K562 (cell line): ENCODE data around the gene PCDH1. TPM values are rescaled to one million over a fixed set of nuclear protein-coding genes. Genes with fewer than 3 reads are reported as not detected.

Source experiments
- ATAC-seq: fragments of 200-7000 bp; cut with Tn5 transposase; 3 replicates; pipeline ENCODE4 v1.9.1; 2020; ENCODE audit warnings: moderate library complexity
- BruUV-seq: library from RNA; stranded (reverse); fragments of 400-500 nt; replicated peaks from 2 replicates; lab custom pipeline; 2021; lab: Mats Ljungman, UMichigan
- CTCF ChIA-PET: fragments of 300-600 bp; formaldehyde crosslinking; extraction: SDS; loops from one replicate; lab custom pipeline; 2021; ENCODE audit warnings: low intra/inter-chr PET ratio; lab: Yijun Ruan, JAX
- POLR2A ChIA-PET: fragments of 300-600, 350-650 bp; sonication (Branson Sonifier 250); formaldehyde crosslinking; extraction: SDS; loops from one replicate; lab custom pipeline; 2021; ENCODE audit warnings: antibody characterized with exemption, inconsistent platforms; lab: Yijun Ruan, JAX
- DNase-seq, 4 experiments: peaks; one replicate each; pipeline versions ENCODE4 v3.0.0 to v3.0.0-alpha.2; 2011 to 2018; ENCODE audit warnings: low spot score in 3 of 4, mixed read lengths in 3 of 4; ENCODE audit errors: extremely low read depth in 1 of 4
- FAIRE-seq: peaks from 2 replicates; lab custom pipeline; 2011; peaks lifted over from hg19 to GRCh38; lab: Jason Lieb, UNC
- H2AFZ ChIP-seq: 2 replicates; pipeline ENCODE4 v1.6.0; 2011; ENCODE audit warnings: low read depth, low read length, control low read depth, inconsistent platforms
- H3K27ac ChIP-seq: fragments of 200-600 bp; 3 replicates; pipeline ENCODE4 v1.8.0; 2011; ENCODE audit warnings: low read depth, mild to moderate bottlenecking, control low read depth, inconsistent platforms, low read length, moderate library complexity, mixed read lengths; ENCODE audit errors: extremely low read depth
- H3K27me3 ChIP-seq, 2 experiments: fragments of 300-600 bp in 1 of 2; 2 replicates in 1 of 2; 3 replicates in 1 of 2; pipeline versions ENCODE4 v1.6.0 to v1.8.0; 2011; ENCODE audit warnings: inconsistent platforms in 2 of 2, low read length in 2 of 2, mild to moderate bottlenecking in 1 of 2, mixed read lengths in 1 of 2, moderate library complexity in 1 of 2; ENCODE audit not compliant: control insufficient read depth in 2 of 2, insufficient read depth in 2 of 2
- H3K36me3 ChIP-seq: fragments of 300-600 bp; 3 replicates; pipeline ENCODE4 v1.8.0; 2011; ENCODE audit warnings: mild to moderate bottlenecking, low read length, inconsistent platforms; ENCODE audit not compliant: control insufficient read depth, insufficient read depth
- H3K4me1 ChIP-seq, 2 experiments: fragments of 200-600 bp in 1 of 2; replicated peaks in 1 of 2; 2 replicates in 1 of 2; 3 replicates in 1 of 2; pipeline versions ENCODE4 v1.5.1 to v1.8.0; 2011; ENCODE audit warnings: inconsistent platforms in 2 of 2, low read length in 2 of 2, mild to moderate bottlenecking in 1 of 2, mixed read lengths in 1 of 2, moderate library complexity in 1 of 2; ENCODE audit not compliant: control insufficient read depth in 2 of 2, insufficient read depth in 2 of 2
- H3K4me2 ChIP-seq: 2 replicates; pipeline ENCODE4 v1.6.1; 2011; ENCODE audit warnings: low read length, control low read depth, inconsistent platforms, mixed read lengths; ENCODE audit not compliant: insufficient read depth
- H3K4me3 ChIP-seq: fragments of 200-600 bp; sonication (generic), shearing (Covaris generic); 2 replicates; pipeline ENCODE4 v1.5.1; 2016; ENCODE audit warnings: control low read depth, inconsistent platforms
- H3K79me2 ChIP-seq: fragments of 200-600 bp; 3 replicates; pipeline ENCODE4 v1.8.0; 2011; ENCODE audit warnings: low read length, inconsistent platforms; ENCODE audit not compliant: control insufficient read depth, insufficient read depth
- H3K9ac ChIP-seq, 2 experiments: 2 replicates each; pipeline versions ENCODE4 v1.6.0 to v1.6.1; 2011; ENCODE audit warnings: low read depth in 2 of 2, low read length in 2 of 2, control low read depth in 1 of 2, inconsistent platforms in 1 of 2, mild to moderate bottlenecking in 1 of 2, mixed read lengths in 1 of 2; ENCODE audit not compliant: insufficient read depth in 1 of 2
- H3K9me1 ChIP-seq: one replicate; pipeline ENCODE4 v1.6.0; 2011; ENCODE audit warnings: inconsistent platforms, mild to moderate bottlenecking, low read length, moderate library complexity; ENCODE audit not compliant: control insufficient read depth, insufficient read depth
- H3K9me3 ChIP-seq: replicated peaks from 2 replicates; pipeline ENCODE4 v1.5.1; 2011; ENCODE audit warnings: low read depth, low read length, inconsistent platforms; ENCODE audit not compliant: control insufficient read depth, insufficient read depth
- H4K20me1 ChIP-seq: replicated peaks from 2 replicates; pipeline ENCODE4 v1.6.1; 2011; ENCODE audit warnings: low read length, inconsistent platforms, mixed read lengths; ENCODE audit not compliant: control insufficient read depth, insufficient read depth
- FOSL1 ChIP-seq: fragments of 200-800 bp; sonication (Bioruptor generic); conservative IDR thresholded peaks from 2 replicates; pipeline ENCODE4 v1.6.1; 2016; ENCODE audit warnings: missing genetic modification characterization, missing compliant biosample characterization
- HNRNPL ChIP-seq: fragments of 200-400 bp; formaldehyde crosslinking; IDR thresholded peaks from 2 replicates; pipeline ENCODE4 v1.6.1; 2017; ENCODE audit warnings: low read depth, mild to moderate bottlenecking, low read length
- HSF4 ChIP-seq: fragments of 250-450 bp; sonication (Bioruptor Pico); IDR thresholded peaks from 2 replicates; pipeline ENCODE4 v2.1.2; 2022; ENCODE audit warnings: mild to moderate bottlenecking, moderate library complexity, borderline replicate concordance
- NBN ChIP-seq: fragments of 450-650 bp; IDR thresholded peaks from 2 replicates; pipeline ENCODE4 v1.6.1; 2016; ENCODE audit warnings: low read depth, mild to moderate bottlenecking
- NR3C1 ChIP-seq: sonication (generic); formaldehyde crosslinking; IDR thresholded peaks from 2 replicates; pipeline ENCODE4 v1.8.1; 2022; ENCODE audit warnings: missing genetic modification reagents
- SREBF2 ChIP-seq: sonication (generic); formaldehyde crosslinking; IDR thresholded peaks from 2 replicates; pipeline ENCODE4 v1.4.0; 2020; ENCODE audit warnings: mild to moderate bottlenecking, missing genetic modification reagents
- ZFX ChIP-seq: sonication (generic); formaldehyde crosslinking; IDR thresholded peaks from 2 replicates; pipeline ENCODE4 v1.8.0; 2022; ENCODE audit warnings: mild to moderate bottlenecking, missing genetic modification reagents, moderate library complexity
- ZNF316 ChIP-seq: fragments of 450-650 bp; IDR thresholded peaks from 2 replicates; pipeline ENCODE4 v1.6.1; 2016
- ZNF740 ChIP-seq, 3 experiments: fragments of 200-800 bp in 1 of 3; sonication (Bioruptor generic) in 1 of 3; sonication (generic) in 1 of 3; formaldehyde crosslinking in 1 of 3; IDR thresholded peaks; 2 replicates each; pipeline versions ENCODE4 v1.6.1 to v1.8.0; 2016 to 2022; ENCODE audit warnings: mild to moderate bottlenecking in 2 of 3, missing compliant biosample characterization in 2 of 3, missing genetic modification characterization in 2 of 3, missing genetic modification reagents in 1 of 3
- WGBS: fragments of 100-300 bp; shearing (Covaris generic); methylation state at CpG from one replicate; pipeline ENCODE4 v1.1.6; 2016; ENCODE audit warnings: low coverage, mixed read lengths; ENCODE audit not compliant: insufficient coverage; ENCODE audit errors: missing lambda C conversion rate; 5-methylcytosine and 5-hydroxymethylcytosine counted together
- in situ Hi-C: fragments of 300-500 bp; cut with MboI; formaldehyde crosslinking; loops from 4 replicates; pipeline ENCODE4 v1.15.0; 2018; ENCODE audit warnings: inconsistent platforms, mixed read lengths
- intact Hi-C: fragments of 100-400 bp; cut with micrococcal nuclease; formaldehyde crosslinking; loops from 2 replicates; pipeline ENCODE4 v1.14.2; 2022
- polyA plus RNA-seq, 8 experiments: library from polyadenylated mRNA; depleted of rRNA in 4 of 8; stranded (reverse) in 5 of 8; unstranded in 3 of 8; fragments of >200 nt; fragmentation: Nextera tagmentation in 2 of 8; fragmentation: Illumina TruSeq in 1 of 8; extraction: Ambion mirVana in 2 of 8; extraction: Trizol in 1 of 8; gene quantifications; 2 replicates each; pipeline versions ENCODE4 v1.2.1 to v1.2.3, GENCODE V29; 2011 to 2014; ENCODE audit warnings: inconsistent platforms in 1 of 8, missing spikeins in 1 of 8
- total RNA-seq, 7 experiments: library from RNA; depleted of rRNA in 6 of 7; stranded (reverse); fragments of >200 nt in 6 of 7; fragmentation: Illumina TruSeq in 2 of 7; extraction: Trizol in 2 of 7; gene quantifications; 2 replicates each; pipeline versions ENCODE4 v1.2.1 to v1.2.3, GENCODE V29; 2011 to 2021; ENCODE audit warnings: low replicate concordance in 1 of 7
- TF ChIP-seq, protein P1 (sequence below): fragments of 250-450 bp; sonication (Bioruptor Pico); IDR thresholded peaks from 2 replicates; pipeline ENCODE4 v1.4.0; 2020; ENCODE audit warnings: mild to moderate bottlenecking, moderate library complexity, borderline replicate concordance
- TF ChIP-seq, protein P2 (sequence below): fragments of 250-450 bp; sonication (Bioruptor Pico); IDR thresholded peaks from 2 replicates; pipeline ENCODE4 v1.5.0; 2020; ENCODE audit warnings: mild to moderate bottlenecking

The PCDH1 gene
- total and polyA plus RNA-seq, 9 of the 15 experiments (the other 6 are each of a cell fraction or from before 2014, with no cell fraction given) = 0.11 to 3.6 (median 1.9) TPM; not detected in 1

DNA sequence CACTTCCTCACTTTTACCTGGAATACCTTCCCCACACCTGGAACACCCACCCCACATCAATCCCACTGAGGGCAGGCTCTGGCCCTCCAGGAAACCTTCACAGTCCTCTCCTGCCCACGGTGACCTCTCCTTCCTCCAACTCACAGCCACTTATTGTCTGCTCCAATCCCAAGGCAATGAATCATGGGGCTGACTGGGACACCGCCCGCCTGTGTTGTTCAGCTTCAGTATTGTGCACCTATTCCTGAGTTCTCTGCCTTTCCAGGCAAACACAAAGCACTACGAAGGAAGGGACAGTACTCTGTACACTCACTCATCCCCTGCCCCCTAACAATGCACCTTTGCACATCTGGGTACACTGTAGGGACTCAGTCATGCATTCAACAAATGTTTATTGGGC lies 7.3 kb downstream of the PCDH1 start:
- H3K27me3 ChIP-seq = peaks cover 30 to 71% of the 10 kb centered on the region in 2 experiments
- intact Hi-C loops = no loop called here
- ChIA-PET POLR2A (no interaction called here), CTCF (no interaction called here)
- no peak overlapping the region for H2AFZ ChIP-seq
- FAIRE-seq = no peak
- BruUV-seq = no TSS peak
- H3K4me3 ChIP-seq = no peak overlapping the region
- no peak overlapping the region for H3K27ac ChIP-seq
- H3K79me2 ChIP-seq = no peaks in the 10 kb centered on the region
- whole genome bisulfite sequencing = 3% methylated on average over 4 of the region's 4 CpGs
- no peaks in the 10 kb centered on the region for H3K9me3 ChIP-seq
- peaks cover 32% of the 10 kb centered on the region for H4K20me1 ChIP-seq
- no peak for DNase-seq
- H3K9me1 ChIP-seq = no peaks in the 10 kb centered on the region
- no peak overlapping the region for H3K9ac ChIP-seq
- peaks cover 6 to 15% of the 10 kb centered on the region in 2 experiments; a peak in 4 of 5 replicates for H3K4me1 ChIP-seq
- no peak for ATAC-seq
- TF ChIP-seq HNRNPL = no peak
- H3K4me2 ChIP-seq = no peak overlapping the region
- in situ Hi-C loops = no loop called here
- no peaks in the 10 kb centered on the region for H3K36me3 ChIP-seq

- Histone ChIP-seq H3K36me3 (no peaks in the 10 kb centered on the region), H3K27ac (no peak overlapping the region), H3K4me3 (no peak overlapping the region), H4K20me1 (peaks cover 38% of the 10 kb centered on the region), H3K9ac (no peak overlapping the region), H3K79me2 (no peaks in the 10 kb centered on the region), H2AFZ (no peak overlapping the region), H3K4me2 (no peak overlapping the region), H3K9me3 (no peaks in the 10 kb centered on the region), H3K9me1 (no peaks in the 10 kb centered on the region), H3K4me1 (peaks cover 2 to 8% of the 10 kb centered on the region in 2 experiments; a peak in 3 of 5 replicates), H3K27me3 (peaks cover 30 to 71% of the 10 kb centered on the region in 2 experiments)
- CTCF ChIA-PET = no interaction called here
- 0% methylated on average over 5 of the region's 5 CpGs for WGBS
- FAIRE-seq (no peak), DNase-seq (no peak), ATAC-seq (peak; percentile 18; the same call in 2 of the 3 replicates)
- intact Hi-C loops (no loop called here), in situ Hi-C loops (no loop called here)
- POLR2A ChIA-PET = interaction anchor here (0.5 kb wide), 1 partner anchor 860 kb away, joined by 3 read pairs; no protein-coding TSS in a partner anchor
- BruUV-seq = no TSS peak
- TF ChIP-seq NBN = no peak
- TF ChIP-seq ZNF740 (CRISPR knock-in tag; IDR thresholded peaks at IDR 0.05) = no peak
- no peak for TF ChIP-seq ZNF740 (tag; IDR thresholded peaks at IDR 0.05)
- TF ChIP-seq ZFX (CRISPR knock-in tag) = no peak
- no peak for TF ChIP-seq ZNF316
- TF ChIP-seq NR3C1 (CRISPR knock-in tag) = no peak
- TF ChIP-seq, protein P1, sequence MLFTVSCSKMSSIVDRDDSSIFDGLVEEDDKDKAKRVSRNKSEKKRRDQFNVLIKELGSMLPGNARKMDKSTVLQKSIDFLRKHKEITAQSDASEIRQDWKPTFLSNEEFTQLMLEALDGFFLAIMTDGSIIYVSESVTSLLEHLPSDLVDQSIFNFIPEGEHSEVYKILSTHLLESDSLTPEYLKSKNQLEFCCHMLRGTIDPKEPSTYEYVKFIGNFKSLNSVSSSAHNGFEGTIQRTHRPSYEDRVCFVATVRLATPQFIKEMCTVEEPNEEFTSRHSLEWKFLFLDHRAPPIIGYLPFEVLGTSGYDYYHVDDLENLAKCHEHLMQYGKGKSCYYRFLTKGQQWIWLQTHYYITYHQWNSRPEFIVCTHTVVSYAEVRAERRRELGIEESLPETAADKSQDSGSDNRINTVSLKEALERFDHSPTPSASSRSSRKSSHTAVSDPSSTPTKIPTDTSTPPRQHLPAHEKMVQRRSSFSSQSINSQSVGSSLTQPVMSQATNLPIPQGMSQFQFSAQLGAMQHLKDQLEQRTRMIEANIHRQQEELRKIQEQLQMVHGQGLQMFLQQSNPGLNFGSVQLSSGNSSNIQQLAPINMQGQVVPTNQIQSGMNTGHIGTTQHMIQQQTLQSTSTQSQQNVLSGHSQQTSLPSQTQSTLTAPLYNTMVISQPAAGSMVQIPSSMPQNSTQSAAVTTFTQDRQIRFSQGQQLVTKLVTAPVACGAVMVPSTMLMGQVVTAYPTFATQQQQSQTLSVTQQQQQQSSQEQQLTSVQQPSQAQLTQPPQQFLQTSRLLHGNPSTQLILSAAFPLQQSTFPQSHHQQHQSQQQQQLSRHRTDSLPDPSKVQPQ (CRISPR knock-in tag) = no peak
- no peak for TF ChIP-seq SREBF2
- TF ChIP-seq, protein P2, sequence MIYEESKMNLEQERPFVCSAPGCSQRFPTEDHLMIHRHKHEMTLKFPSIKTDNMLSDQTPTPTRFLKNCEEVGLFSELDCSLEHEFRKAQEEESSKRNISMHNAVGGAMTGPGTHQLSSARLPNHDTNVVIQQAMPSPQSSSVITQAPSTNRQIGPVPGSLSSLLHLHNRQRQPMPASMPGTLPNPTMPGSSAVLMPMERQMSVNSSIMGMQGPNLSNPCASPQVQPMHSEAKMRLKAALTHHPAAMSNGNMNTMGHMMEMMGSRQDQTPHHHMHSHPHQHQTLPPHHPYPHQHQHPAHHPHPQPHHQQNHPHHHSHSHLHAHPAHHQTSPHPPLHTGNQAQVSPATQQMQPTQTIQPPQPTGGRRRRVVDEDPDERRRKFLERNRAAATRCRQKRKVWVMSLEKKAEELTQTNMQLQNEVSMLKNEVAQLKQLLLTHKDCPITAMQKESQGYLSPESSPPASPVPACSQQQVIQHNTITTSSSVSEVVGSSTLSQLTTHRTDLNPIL (CRISPR knock-in tag) = no peak
- no peak for TF ChIP-seq FOSL1 (tag)
- TF ChIP-seq HSF4 (CRISPR knock-in tag) = no peak
These were observed 8.0 kb downstream of the PCDH1 start for GRCh38 chr5:141870228-141870627.
